ENCODE results near the gene PIEZO2.
A peak's percentile ranks its signal among the peaks of the same experiment; 100 is the strongest.

PIEZO2 gene

GRCh38 chr18:10838553-10838952 is 310.8 kb downstream of the PIEZO2 start:
- DNase-seq, result no peak

GRCh38 chr18:10834128-10834815 is 315.1 kb downstream of the PIEZO2 start:
- no peak for DNase-seq

DNA sequence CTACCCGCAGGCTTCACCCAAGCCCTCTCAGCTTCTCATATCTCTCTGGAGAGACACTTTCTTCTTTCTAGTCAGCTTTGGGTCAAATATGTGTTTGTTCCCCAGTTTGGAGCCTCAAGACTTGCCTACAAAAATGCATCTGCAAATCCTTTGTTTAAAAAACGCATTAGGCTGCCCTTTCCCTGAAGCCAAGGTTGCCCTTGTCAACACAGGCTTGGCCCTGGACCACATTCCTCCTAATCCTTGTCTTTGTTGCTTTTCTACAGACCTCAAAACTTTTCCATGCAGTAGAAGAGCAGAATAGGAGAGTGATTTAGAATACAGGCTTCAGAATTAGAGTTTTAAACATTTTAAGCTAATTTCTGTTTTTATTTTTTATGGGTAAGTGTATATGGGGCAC is 315.7 kb downstream of the PIEZO2 start:
- DNase-seq, result no peak

- no peak for DNase-seq
These were observed 323.0 kb downstream of the PIEZO2 start for GRCh38 chr18:10826400-10826799.

DNA sequence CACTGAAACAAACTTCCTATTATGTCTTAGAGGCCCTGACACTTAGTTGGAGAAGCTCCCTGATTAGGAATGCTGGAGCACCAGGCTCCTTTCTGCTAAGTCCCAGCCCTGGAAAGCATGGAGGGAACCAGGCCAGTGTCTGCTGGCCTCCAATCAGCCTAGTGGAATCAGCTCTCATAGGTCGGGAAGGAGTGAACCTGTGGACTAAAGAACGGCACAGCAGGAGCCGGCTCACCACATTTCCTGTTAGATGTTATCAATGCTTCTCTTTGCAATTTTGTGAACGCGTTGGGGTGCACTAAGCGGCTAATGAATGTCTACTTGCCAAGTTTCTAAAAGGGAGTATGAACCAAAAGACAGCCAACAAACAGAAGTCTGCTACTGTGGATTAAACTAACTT is 326.9 kb downstream of the PIEZO2 start:
- DNase-seq, result peak in 1 of 5 experiments; percentile 63

DNA sequence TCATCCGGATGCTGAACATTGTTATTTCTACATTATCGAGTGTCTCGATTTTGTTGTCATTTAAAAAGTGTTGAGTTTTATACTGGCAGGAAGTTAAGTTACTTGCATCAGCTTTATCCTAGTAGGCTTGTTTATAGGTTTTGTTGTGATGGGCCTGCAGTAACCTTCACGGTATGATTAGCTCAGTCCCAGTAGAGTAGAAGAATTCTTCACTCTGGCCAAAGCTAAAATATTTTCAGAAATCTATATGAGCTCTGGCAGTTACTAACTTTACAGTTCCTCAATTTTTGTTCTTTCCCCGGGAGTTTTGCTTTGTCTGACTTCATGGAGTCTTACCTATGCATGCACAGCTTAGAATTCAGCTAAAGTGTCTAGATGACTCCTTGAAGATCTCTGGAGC is 328.7 kb downstream of the PIEZO2 start:
- no peak for DNase-seq

GRCh38 chr18:10814336-10814735 is 335.0 kb downstream of the PIEZO2 start:
- DNase-seq, result no peak

- no peak for DNase-seq
These were observed 343.7 kb downstream of the PIEZO2 start for GRCh38 chr18:10805587-10806118.

- no peak for DNase-seq
These were observed 345.2 kb downstream of the PIEZO2 start for GRCh38 chr18:10804126-10804525.

- no peak for DNase-seq
These were observed 350.4 kb downstream of the PIEZO2 start for GRCh38 chr18:10798727-10799550.

- no peak for DNase-seq
These were observed 351.5 kb downstream of the PIEZO2 start for GRCh38 chr18:10797896-10798295.

- no peak for DNase-seq
These were observed 354.6 kb downstream of the PIEZO2 start for GRCh38 chr18:10794771-10795170.

GRCh38 chr18:10793730-10794370 is 355.5 kb downstream of the PIEZO2 start:
- DNase-seq, result no peak

DNA sequence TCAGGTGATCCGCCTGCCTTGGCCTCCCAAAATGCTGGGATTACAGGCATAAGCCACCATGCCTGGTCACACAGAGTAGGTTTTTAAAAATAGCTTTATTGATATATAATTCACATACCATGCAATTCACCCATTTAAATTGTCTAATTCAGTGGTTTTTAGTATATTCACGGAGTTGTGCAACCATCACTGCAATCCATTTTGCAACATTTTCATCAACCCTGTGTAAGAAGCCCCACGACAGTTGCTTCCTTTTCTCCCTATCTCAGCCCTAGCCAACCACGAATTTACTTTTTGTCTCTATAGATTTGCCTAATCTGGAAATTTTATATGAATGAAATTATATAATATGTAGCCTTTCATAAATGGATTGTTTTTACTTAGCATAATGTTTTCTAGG is 357.2 kb downstream of the PIEZO2 start:
- DNase-seq, result no peak

DNA sequence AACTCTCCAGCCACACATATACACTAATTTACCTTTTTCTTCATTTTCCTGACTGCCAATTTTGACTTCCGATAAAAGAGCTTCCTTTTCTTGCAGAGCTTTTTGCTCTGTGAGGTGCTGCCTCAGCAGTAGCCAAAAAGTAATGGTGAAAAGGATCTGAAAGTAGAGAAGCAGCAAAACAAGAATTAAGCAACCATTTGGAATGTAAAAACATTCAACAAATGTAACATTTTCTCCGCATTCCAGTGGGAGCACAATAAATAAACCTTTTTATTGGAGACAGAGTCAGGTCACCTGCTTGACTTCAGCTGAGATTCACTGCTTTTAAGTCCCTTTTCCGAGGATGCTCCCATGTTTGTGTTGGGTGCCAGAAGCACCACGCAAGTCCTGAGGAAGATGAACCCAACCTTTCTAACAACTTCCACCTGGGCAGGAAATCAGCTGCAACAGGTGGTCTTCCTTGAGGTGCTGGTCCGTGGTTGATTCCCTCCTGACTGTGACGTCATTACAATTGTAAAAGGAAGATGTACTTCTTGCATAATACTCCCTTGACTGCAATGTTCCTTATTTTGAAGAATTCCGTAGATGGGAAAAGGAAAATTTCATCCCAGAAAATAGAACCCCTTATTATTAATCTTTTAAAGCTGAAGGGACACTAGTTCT is 358.1 kb downstream of the PIEZO2 start:
- DNase-seq, result no peak

- DNase-seq, result no peak
These were observed 360.2 kb downstream of the PIEZO2 start for GRCh38 chr18:10789180-10789579.

GRCh38 chr18:10787293-10787901 is 362.0 kb downstream of the PIEZO2 start:
- DNase-seq, result peak; percentile 30 to 91 (median 59)

GRCh38 chr18:10785798-10786197 is 363.6 kb downstream of the PIEZO2 start:
- DNase-seq, result no peak

DNA sequence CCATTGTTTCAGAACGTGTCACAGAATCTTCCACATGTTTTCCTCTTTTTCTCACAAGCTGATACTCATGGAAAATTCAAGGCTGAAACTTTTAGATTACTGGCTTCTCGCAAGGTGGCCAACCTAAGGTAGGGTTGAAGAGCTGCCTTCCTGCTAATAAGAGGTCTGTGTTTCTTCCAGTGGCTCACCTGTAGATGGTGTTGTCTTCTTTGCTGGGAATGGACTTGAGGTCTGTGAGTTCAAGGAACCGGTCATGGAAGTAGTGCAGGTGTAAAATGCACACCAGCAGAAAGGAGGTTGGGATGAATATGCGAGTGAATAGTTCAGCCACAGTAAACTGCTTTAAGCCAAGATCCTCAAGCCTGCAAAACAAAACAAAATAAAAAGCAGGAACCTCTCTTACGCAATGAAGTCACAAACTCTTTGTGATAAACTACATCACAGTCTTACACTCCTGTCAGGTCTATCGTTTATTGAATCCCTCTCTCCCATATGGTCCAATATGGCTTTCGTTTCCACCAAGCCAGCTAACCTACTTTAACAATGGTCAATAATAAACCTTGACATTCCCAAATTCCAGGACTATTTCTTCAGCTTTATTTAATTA is 364.7 kb downstream of the PIEZO2 start:
- no peak for DNase-seq

DNA sequence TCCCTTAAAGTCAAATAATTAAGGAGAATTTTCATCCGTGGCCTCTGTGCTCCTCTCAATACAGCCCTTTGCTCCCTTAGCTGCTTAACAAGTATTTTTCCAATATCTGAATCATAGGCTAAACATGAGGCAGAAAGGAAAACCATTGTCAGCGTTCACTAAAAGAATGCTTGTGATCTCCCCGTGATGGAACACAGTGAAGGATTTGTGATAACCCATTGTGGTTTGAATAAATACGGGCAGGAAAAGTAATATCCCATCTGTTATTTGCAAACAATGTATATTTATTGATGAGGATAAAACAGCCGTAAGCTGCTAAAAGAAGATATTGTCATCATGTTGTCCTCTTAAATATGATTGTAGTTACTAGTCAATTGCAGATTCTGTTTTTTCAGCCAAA is 365.4 kb downstream of the PIEZO2 start:
- DNase-seq, result no peak

DNA sequence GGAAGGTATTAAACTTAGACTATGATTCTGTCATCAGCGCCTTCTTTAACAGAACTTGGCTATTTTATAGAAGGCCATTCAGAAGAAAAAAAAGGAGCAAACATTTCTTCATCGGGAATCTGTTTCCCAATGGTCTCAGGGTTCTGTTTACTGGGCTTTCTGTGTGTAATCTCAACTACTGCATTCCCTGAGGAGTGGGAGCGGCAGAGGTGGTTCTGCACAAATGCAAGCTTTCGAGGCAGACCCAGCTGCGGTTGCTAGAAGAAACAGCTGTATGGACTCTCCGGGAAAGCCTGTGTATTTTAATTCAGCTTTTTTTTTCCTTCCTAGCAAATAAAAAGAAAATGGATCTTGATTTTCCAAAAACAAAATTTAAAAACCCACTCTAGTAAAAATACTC is 372.9 kb downstream of the PIEZO2 start:
- DNase-seq, result no peak

DNA sequence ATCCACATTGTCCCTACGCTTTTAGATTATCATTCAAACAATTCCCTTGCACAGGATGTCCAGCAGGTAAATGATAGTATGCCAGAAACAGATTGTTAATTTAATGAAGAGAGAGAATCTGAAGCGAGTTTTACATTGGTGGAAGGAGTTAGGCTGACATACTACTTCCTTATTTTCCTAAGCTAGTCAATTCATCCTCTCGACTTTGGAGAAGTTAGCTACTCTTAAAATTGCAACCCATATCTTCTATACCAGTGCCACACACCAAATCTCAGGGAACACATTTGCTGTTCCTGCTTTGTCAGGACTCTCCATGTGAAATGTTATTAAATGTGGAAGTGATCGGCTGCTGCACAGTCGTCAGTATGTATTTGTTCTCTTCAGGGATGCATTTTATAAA is 374.3 kb downstream of the PIEZO2 start:
- DNase-seq, result no peak
